Naive thymus-derived CD8-positive, alpha-beta T cell (primary cell): ENCODE data around the gene TMCO6. TPM values are rescaled to one million over a fixed set of nuclear protein-coding genes. Genes with fewer than 3 reads are reported as not detected.
"Not testable (repeated sequence)": the region's sequence is repeated elsewhere in the genome, so short reads cannot be mapped to it uniquely, and the experiment has no call there.

Experiments
- ATAC-seq, 2 donors: fragments of 150-1000 bp; cut with Tn5 transposase in 1 of 2; sonication (Bioruptor Pico), chemical (Tn5 transposase) in 1 of 2; 1 replicate in 1 of 2; 2 replicates in 1 of 2; pipeline ENCODE4 v1.10.0; 2021; ENCODE audit warnings: mild to moderate bottlenecking in 2 of 2, moderate library complexity in 2 of 2
- POLR2A ChIA-PET: fragments of 350-600 bp; sonication (Branson Sonifier 250); formaldehyde crosslinking; loops from one replicate; lab custom pipeline; 2021; ENCODE audit warnings: antibody characterized with exemption; lab: Charles Lee
- DNase-seq, 10 donors: peaks; one replicate each; pipeline versions ENCODE4 v3.0.0 to v3.0.0-alpha.2; 2020 to 2022
- H3K27ac Mint-ChIP-seq, 10 donors: one replicate each; pipeline ENCODE4 v1.8.0; 2020 to 2022; ENCODE audit warnings: mild to moderate bottlenecking in 10 of 10, mixed read lengths in 10 of 10, moderate library complexity in 4 of 10, inconsistent platforms in 1 of 10
- H3K27me3 Mint-ChIP-seq, 5 donors: one replicate each; pipeline ENCODE4 v1.8.0; 2021 to 2022; ENCODE audit warnings: mixed read lengths in 5 of 5
- H3K36me3 Mint-ChIP-seq, 3 donors: one replicate each; pipeline ENCODE4 v1.8.0; 2020 to 2022; ENCODE audit warnings: mixed read lengths in 3 of 3, mild to moderate bottlenecking in 2 of 3, inconsistent platforms in 1 of 3
- H3K4me1 Mint-ChIP-seq, 4 donors: one replicate each; pipeline ENCODE4 v1.8.0; 2021 to 2022; ENCODE audit warnings: mixed read lengths in 4 of 4
- H3K4me3 Mint-ChIP-seq, 10 donors: one replicate each; pipeline ENCODE4 v1.8.0; 2020 to 2022; ENCODE audit warnings: mild to moderate bottlenecking in 10 of 10, mixed read lengths in 10 of 10, moderate library complexity in 6 of 10, inconsistent platforms in 1 of 10
- H3K9me3 Mint-ChIP-seq, 9 donors: one replicate each; pipeline ENCODE4 v1.8.0; 2020 to 2022; ENCODE audit warnings: mixed read lengths in 9 of 9, mild to moderate bottlenecking in 3 of 9, inconsistent platforms in 1 of 9, moderate library complexity in 1 of 9
- polyA plus RNA-seq, 3 donors: library from polyadenylated mRNA; unstranded; fragments of 300-500 nt; fragmentation: Illumina TruSeq; gene quantifications; one replicate each; pipeline ENCODE4 v1.2.3, GENCODE V29; 2021
- total RNA-seq, 8 experiments: library from RNA in 2 of 8; stranded (reverse) in 2 of 8; gene quantifications; one replicate each; pipeline ENCODE4 v1.2.3 and lab custom pipeline; 2021 to 2026

Gene TMCO6
- total and polyA plus RNA-seq, 5 experiments from 2014 or later: 11.5 to 55.8 (median 20.5) TPM

DNA sequence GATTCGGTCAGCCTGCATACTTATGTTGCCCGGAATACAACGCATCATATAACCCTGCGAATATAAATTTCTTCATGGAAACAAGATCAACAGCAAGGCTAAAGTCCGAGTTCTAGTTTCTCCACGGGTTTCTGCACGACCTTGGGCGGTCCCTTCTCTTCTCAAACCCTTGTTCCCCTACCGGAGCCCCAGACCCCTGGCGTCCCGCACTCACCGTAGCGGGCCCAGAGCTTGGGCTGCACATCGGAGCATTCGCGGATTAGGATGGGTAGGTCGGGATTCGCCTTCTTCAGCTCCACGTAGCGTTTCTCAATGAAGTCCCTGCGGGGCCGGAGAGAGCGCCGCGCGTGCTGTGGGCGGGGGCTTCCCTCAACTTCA, 7.8 kb downstream of the TMCO6 start:
- Mint-ChIP-seq H3K36me3 (peaks cover 5 to 78% (median 15%) of the 10 kb centered on the region in 3 donors), H3K4me3 (peak overlapping the region; percentile 96 to 100 (median 99)), H3K4me1 (peaks cover 21 to 68% (median 64%) of the 10 kb centered on the region in 4 donors), H3K27ac (peak overlapping the region; percentile 98 to 100 (median 100)), H3K27me3 (no peaks in the 10 kb centered on the region), H3K9me3 (no peaks in the 10 kb centered on the region)
- ATAC-seq (no peak), DNase-seq (peak in 1 of 10 donors; percentile 24)
- POLR2A ChIA-PET: interaction anchor here (0.6 to 3.7 kb wide), 21 partner anchors 8 to 673 kb away, joined by 3 to 61 read pairs (median 6); partner anchors contain the start of genes ANKHD1, APBB3, CD14 and EIF4EBP3

DNA sequence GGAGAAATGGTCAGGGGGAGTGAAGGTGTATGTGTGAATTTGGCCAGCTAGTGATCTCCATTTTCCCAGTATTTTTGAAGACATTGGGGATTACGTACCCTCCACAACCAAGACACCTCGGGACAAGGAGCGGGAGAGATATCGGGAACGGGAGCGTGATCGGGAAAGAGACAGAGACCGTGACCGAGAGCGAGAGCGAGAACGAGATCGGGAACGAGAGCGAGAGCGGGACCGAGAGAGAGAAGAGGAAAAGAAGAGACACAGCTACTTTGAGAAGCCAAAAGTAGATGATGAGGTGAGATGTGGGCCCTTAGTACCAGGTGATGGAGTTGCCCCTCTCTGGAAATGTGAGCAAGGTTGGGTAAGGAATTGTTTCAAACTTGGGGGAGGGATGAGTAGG, 19.6 kb downstream of the TMCO6 start:
- Mint-ChIP-seq H3K27me3 (no peaks in the 10 kb centered on the region), H3K27ac (peak overlapping the region in 6 of 10 donors; percentile 44 to 84 (median 62)), H3K4me3 (peak overlapping the region in 1 of 10 donors; percentile 74), H3K9me3 (no peaks in the 10 kb centered on the region), H3K36me3 (peaks cover 9 to 89% (median 56%) of the 10 kb centered on the region in 3 donors), H3K4me1 (peaks cover 5 to 18% (median 7%) of the 10 kb centered on the region in 4 donors)
- no peak for ATAC-seq
- POLR2A ChIA-PET: no interaction called here
- no peak for DNase-seq

GRCh38 chr5:140660371-140660770, 21.1 kb downstream of the TMCO6 start:
- H3K9me3 Mint-ChIP-seq, H3K27me3 Mint-ChIP-seq, ATAC-seq, H3K4me3 Mint-ChIP-seq, DNase-seq, POLR2A ChIA-PET: not testable (repeated sequence)
- H3K36me3 Mint-ChIP-seq: peaks cover 4 to 74% (median 41%) of the 10 kb centered on the region in 3 donors
- H3K4me1 Mint-ChIP-seq: peaks cover 10 to 19% (median 14%) of the 10 kb centered on the region in 4 donors
- H3K27ac Mint-ChIP-seq: peak overlapping the region in 3 of 10 donors; percentile 20 to 38 (median 29)

- H3K27ac Mint-ChIP-seq: peak overlapping the region; percentile 97 to 99 (median 98)
- ATAC-seq (no peak), DNase-seq (no peak)
- H3K36me3 Mint-ChIP-seq: peaks cover 0 to 64% (median 25%) of the 10 kb centered on the region in 3 donors
- H3K4me1 Mint-ChIP-seq: peaks cover 24 to 45% (median 38%) of the 10 kb centered on the region in 4 donors
- POLR2A ChIA-PET: interaction anchor here (0.6 to 4.5 kb wide), 11 partner anchors 10 to 1563 kb away, joined by 3 to 61 read pairs (median 8); partner anchors contain the start of genes ANKHD1, CD14, EIF4EBP3 and HARS1
- H3K9me3 Mint-ChIP-seq: peaks cover 0 to 1% (median 0%) of the 10 kb centered on the region in 9 donors
- no peaks in the 10 kb centered on the region for H3K27me3 Mint-ChIP-seq
- peak overlapping the region; percentile 91 to 99 (median 97) for H3K4me3 Mint-ChIP-seq
These were observed 24.7 kb downstream of the TMCO6 start for GRCh38 chr5:140664030-140664358.

DNA sequence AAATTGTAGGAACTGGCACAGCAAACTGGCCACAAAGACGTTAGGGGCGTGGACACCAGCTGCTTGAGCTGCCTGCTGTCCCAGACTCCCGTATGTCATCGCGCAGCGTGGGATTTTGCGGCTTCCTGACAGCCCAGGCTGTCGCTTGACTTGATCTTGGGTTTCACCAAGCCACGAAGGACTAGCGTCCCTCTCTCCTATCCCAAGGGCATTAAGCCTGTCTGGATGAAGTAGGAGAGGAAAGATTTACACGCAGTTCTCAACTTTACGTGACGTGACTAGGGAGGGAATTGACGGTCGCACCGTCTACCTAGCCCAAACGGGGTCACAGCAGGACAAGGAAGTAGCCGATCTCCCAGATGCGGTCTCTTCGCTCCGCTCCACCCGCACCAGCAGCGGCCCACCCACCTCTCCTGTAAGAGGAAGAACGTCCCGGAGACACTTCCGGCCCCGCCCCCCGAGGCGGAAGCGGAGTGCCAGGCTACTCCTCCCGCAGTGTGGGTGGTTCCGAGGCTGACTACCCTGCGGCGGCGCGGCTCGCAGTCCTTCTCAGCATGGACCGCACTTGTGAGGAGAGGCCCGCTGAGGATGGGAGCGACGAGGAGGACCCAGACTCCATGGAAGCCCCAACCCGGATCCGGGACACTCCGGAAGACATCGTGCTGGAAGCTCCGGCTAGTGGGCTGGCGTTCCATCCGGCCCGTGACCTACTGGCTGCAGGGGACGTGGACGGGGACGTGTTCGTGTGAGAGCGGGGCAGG, 25.3 kb downstream of the TMCO6 start, which contains the start of gene WDR55:
Gene WDR55, plus strand, starts transcription at position 546 of the 761 bp plus-strand sequence. Its CDS starts 9 bp downstream, at position 555.
- peaks cover 0 to 1% (median 0%) of the 10 kb centered on the region in 9 donors for H3K9me3 Mint-ChIP-seq
- H3K4me1 Mint-ChIP-seq: peaks cover 24 to 47% (median 38%) of the 10 kb centered on the region in 4 donors
- POLR2A ChIA-PET: interaction anchor here (0.6 to 4.5 kb wide), 12 partner anchors 10 to 1563 kb away, joined by 3 to 61 read pairs (median 8); partner anchors contain the start of genes ANKHD1, CD14, EIF4EBP3 and HARS1
- DNase-seq (peak; percentile 91 to 98 (median 94)), ATAC-seq (peak; percentile 91 to 93)
- peak within 1 kb of the TSS; percentile 97 to 99 (median 98) for H3K27ac Mint-ChIP-seq
- H3K27me3 Mint-ChIP-seq: no peaks in the 10 kb centered on the region
- peaks cover 0 to 64% (median 19%) of the 10 kb centered on the region in 3 donors for H3K36me3 Mint-ChIP-seq
- H3K4me3 Mint-ChIP-seq: peak within 1 kb of the TSS; percentile 91 to 99 (median 97)

- H3K36me3 Mint-ChIP-seq: peaks cover 0 to 71% (median 7%) of the 10 kb centered on the region in 3 donors
- not testable (repeated sequence) for H3K27me3 Mint-ChIP-seq, H3K9me3 Mint-ChIP-seq, H3K4me3 Mint-ChIP-seq, DNase-seq, ATAC-seq
- peaks cover 18 to 32% (median 22%) of the 10 kb centered on the region in 4 donors for H3K4me1 Mint-ChIP-seq
- peak overlapping the region in 2 of 10 donors; percentile 22 to 88 for H3K27ac Mint-ChIP-seq
- POLR2A ChIA-PET: interaction anchor here (0.6 kb wide), 1 partner anchor 24 kb away, joined by 5 read pairs; the partner anchor contains the start of genes IK and NDUFA2
These were observed 31.8 kb downstream of the TMCO6 start for GRCh38 chr5:140671035-140671434.

GRCh38 chr5:140671472-140672125, 32.3 kb downstream of the TMCO6 start:
- ATAC-seq: no peak
- no peak for DNase-seq
- POLR2A ChIA-PET: no interaction called here
- Mint-ChIP-seq H3K36me3 (peaks cover 0 to 74% (median 10%) of the 10 kb centered on the region in 3 donors), H3K9me3 (peaks cover 0 to 1% (median 0%) of the 10 kb centered on the region in 9 donors), H3K27me3 (no peaks in the 10 kb centered on the region), H3K4me1 (peaks cover 14 to 26% (median 17%) of the 10 kb centered on the region in 4 donors), H3K4me3 (no peak overlapping the region), H3K27ac (no peak overlapping the region)

DNA sequence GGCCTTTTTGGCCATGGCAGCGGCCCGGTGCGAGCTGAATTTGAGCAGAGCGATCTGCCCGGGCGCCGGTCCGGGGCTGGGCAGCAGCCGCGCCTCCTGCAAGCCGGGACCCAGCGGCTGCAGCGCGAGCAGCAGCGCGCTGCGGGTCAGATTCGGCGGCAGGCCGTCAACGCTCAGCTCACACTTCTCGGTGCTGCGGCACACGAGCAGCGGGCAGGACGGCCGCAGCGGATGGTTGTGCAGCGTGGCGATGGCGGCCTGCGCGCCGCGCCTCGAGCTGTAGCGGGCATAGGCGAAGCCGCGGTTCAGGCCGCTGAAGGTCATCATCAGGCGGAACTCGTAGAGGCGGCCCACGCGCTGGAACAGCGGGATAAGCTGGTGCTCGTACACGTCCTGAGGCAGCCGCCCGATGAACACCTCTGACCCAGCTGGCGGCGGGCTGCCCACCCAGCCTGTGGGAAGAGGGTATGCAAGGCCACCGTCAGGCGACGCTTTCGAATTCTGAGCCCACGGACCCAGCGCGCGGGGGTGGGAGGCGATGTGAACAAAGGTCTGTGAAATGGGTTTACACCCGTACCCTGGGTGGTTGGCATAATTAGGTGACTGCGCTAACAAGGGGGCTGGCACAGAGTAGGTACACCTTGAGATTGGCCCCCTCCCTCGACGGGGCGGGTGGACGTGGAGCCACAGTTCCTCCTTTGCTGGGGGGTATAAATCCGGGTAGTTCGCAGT, 33.4 kb downstream of the TMCO6 start:
- Mint-ChIP-seq H3K4me3 (no peak overlapping the region), H3K27ac (no peak overlapping the region), H3K9me3 (no peaks in the 10 kb centered on the region), H3K36me3 (peaks cover 0 to 79% (median 10%) of the 10 kb centered on the region in 3 donors), H3K4me1 (peaks cover 6 to 16% (median 7%) of the 10 kb centered on the region in 4 donors), H3K27me3 (no peaks in the 10 kb centered on the region)
- ATAC-seq (peak; percentile 30 to 57), DNase-seq (peak in 2 of 10 donors; percentile 22 to 23)
- POLR2A ChIA-PET: no interaction called here

DNA sequence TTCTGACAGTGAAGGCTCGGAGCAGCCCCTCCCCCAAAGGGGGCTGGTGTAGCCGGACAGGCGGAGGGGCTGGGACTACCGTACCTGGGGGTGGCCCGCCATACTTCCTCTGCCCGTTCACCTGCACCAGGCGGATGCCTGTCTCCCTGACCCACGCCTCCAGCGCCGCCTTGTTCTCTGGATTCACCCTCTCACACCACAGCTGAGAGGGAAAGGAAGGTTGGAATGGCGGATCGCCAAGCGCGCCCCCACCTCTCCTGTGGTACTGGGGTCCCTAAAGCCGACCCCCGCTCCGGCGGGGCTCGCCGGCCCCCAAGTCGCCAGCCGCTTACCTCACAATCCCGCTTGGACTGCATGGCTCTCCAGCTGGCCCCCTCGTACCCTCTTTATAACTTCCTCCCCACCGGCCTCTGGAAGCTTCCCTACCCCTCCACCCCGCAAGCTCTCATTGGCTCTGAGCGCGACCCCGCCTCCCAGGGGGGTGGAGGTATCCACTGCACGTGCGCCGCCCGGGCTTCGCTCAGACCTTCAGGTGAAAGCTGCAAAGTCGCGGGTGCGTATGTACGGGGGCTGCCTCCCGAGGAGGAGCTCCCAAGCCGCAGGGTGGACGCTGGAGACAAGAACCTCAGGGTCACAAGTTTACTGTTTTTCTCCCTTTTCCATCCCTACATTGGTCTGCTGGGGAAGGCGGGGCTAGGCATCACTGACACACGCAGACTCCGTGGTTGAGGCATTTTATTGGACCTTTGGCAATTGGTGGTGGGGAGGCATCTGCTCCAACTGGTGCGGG, 34.1 kb downstream of the TMCO6 start, which contains the start of gene DND1:
Gene DND1, minus strand, starts transcription at position 390 of the 790 bp plus-strand sequence. Its CDS starts 34 bp downstream, at position 356.
- Mint-ChIP-seq H3K9me3 (no peaks in the 10 kb centered on the region), H3K4me3 (no peak within 1 kb of the TSS), H3K27me3 (no peaks in the 10 kb centered on the region), H3K4me1 (peaks cover 0 to 12% (median under 1%) of the 10 kb centered on the region in 4 donors), H3K36me3 (peaks cover 0 to 74% (median 10%) of the 10 kb centered on the region in 3 donors), H3K27ac (peak within 1 kb of the TSS in 5 of 10 donors; percentile 11 to 80 (median 59))
- DNase-seq: no peak
- peak in 1 of 2 donors; percentile 24 for ATAC-seq
- POLR2A ChIA-PET: no interaction called here

DNA sequence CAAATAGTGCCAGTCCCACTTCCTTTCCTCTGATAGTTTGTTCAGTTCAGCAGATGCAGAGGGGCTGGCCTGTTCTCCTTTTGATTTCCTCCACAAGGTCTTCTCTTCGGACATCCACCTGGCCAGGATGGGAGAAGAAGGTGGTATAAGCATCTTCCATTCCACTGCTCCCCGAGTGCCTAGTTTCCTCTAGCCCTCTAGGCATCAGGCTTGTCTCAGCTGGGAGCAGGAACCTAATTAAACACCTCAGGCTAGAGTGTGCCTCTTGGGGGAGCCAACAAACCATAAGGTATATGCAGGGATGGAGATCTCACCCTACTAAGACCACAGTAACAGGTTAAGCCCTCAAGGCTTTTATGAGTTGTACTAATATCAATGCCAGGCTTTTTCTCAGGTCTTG, 35.0 kb downstream of the TMCO6 start:
- Mint-ChIP-seq H3K9me3 (no peaks in the 10 kb centered on the region), H3K4me3 (no peak overlapping the region), H3K27me3 (no peaks in the 10 kb centered on the region), H3K36me3 (peaks cover 0 to 73% (median 10%) of the 10 kb centered on the region in 3 donors), H3K4me1 (peaks cover 0 to 10% (median 0%) of the 10 kb centered on the region in 4 donors), H3K27ac (peak overlapping the region in 4 of 10 donors; percentile 11 to 70 (median 46))
- DNase-seq: no peak
- POLR2A ChIA-PET: interaction anchor here (1.2 kb wide), 2 partner anchors 35 to 273 kb away, joined by 3 to 5 read pairs; partner anchors contain the start of genes ANKHD1 and TMCO6
- ATAC-seq: no peak

DNA sequence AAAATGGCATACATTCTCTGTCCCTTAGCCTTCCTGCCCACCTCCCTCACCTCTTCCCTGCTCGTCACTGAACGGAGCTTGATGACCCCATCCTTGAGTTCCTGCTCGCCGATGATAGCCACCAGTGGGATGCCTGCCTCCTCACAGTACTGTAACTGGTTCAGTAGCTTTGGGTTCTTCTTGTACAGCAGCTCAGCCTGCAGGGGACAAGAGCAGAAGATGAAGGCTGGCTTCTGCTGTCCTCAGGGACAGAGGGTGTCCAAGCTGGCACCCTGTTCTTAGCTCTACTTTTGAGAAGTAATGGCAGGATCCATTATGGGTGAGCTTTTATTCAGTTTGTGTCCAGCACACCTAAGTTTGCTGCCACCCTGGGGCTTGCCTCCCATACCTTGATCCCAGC, 35.4 kb downstream of the TMCO6 start:
- no peak for ATAC-seq
- H3K27me3 Mint-ChIP-seq: no peaks in the 10 kb centered on the region
- no peak overlapping the region for H3K4me3 Mint-ChIP-seq
- peak overlapping the region in 3 of 10 donors; percentile 52 to 60 (median 59) for H3K27ac Mint-ChIP-seq
- H3K36me3 Mint-ChIP-seq: peaks cover 0 to 73% (median 11%) of the 10 kb centered on the region in 3 donors
- DNase-seq: no peak
- POLR2A ChIA-PET: interaction anchor here (1.2 kb wide), 2 partner anchors 35 to 273 kb away, joined by 3 to 5 read pairs; partner anchors contain the start of genes ANKHD1 and TMCO6
- peaks cover 0 to 6% (median 0%) of the 10 kb centered on the region in 4 donors for H3K4me1 Mint-ChIP-seq
- no peaks in the 10 kb centered on the region for H3K9me3 Mint-ChIP-seq
